ENCODE results near the gene ZNF213. TPM values are rescaled to one million over a fixed set of nuclear protein-coding genes. Genes with fewer than 3 reads are reported as not detected.

Gene ZNF213
- total RNA-seq, 1 donor from 2014 or later = 7.6 TPM

DNA sequence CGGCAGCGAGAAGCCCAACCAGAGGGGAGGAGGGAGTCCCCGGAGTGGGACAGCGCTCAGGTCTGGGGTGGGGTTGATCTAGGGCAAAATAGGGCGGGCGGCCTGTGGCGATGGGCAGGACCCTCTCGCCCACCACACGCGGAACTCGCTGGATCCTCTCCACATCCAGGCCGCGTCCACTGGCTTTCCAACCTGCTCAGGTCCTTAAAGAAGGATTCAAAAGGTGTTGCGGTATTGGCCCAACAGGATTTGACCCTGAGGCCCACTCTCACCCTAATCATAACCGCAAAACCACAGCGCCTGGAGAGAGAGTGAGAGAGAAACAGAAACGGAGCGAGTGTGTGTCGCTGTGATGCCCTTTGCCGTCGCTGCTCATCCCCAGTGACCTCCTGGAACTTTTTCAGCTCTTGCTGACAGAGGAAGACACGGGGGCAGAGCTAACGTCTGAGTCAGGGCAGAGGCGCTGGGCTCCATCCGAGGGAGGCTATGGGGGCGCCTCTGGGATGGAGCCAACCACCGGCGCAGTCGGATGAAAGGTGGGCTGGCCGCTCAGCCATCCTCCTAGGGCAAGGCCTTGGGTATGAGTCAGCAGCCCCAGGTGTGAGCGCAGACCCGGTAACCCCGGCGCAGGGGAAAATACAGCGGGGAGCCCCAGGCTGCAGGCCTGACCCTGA is 36.5 kb downstream of the ZNF213 start:
- FAIRE-seq = no peak
- TF ChIP-seq, protein P1, sequence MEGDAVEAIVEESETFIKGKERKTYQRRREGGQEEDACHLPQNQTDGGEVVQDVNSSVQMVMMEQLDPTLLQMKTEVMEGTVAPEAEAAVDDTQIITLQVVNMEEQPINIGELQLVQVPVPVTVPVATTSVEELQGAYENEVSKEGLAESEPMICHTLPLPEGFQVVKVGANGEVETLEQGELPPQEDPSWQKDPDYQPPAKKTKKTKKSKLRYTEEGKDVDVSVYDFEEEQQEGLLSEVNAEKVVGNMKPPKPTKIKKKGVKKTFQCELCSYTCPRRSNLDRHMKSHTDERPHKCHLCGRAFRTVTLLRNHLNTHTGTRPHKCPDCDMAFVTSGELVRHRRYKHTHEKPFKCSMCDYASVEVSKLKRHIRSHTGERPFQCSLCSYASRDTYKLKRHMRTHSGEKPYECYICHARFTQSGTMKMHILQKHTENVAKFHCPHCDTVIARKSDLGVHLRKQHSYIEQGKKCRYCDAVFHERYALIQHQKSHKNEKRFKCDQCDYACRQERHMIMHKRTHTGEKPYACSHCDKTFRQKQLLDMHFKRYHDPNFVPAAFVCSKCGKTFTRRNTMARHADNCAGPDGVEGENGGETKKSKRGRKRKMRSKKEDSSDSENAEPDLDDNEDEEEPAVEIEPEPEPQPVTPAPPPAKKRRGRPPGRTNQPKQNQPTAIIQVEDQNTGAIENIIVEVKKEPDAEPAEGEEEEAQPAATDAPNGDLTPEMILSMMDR (IDR thresholded peaks at IDR 0.05; ENCODE audit: insufficient read depth, low read length, severe bottlenecking) = no peak
- H3K36me3 ChIP-seq (ENCODE audit: control insufficient read depth, insufficient read depth, low read length) = no peaks in the 10 kb centered on the region
- H3K4me3 ChIP-seq (ENCODE audit: low read depth, low read length) = no peak overlapping the region
- H3K27me3 ChIP-seq (ENCODE audit: control insufficient read depth, insufficient read depth, low read length) = no peaks in the 10 kb centered on the region
- peak; percentile 33 for DNase-seq (ENCODE audit: low read depth)

DNA sequence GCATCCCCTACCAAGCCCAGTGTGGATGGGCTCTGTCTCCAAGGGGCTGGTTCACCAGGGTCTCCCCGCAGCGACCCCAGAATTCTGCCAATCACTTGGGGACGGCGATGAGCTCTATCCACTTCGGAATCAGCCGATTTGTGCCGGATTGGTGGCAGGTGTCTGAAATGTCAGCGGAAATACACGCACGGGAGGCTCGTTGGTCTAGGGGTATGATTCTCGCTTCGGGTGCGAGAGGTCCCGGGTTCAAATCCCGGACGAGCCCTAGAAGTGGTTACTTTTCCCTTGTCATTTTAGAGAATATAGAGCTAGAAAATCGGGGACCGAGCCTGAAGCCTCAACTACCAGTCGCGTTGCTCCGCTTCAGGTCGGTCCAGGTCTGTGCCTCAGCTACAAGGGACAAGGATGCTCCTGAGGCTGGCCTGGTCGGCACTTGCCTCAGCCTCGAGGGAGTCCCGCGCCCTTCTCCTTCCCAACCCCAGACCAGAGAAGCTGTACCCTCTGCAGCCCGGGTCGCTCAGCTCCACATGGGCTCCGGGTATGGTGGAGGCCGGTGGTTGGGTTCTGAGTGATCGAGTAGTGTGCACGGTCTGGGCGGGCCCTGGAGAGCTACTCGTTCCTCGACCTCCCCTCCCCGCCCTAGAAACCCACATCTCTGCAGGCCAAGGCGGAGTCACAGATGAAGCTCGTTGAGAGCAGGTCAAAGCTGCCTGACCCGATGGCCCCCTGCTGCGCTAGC is 37.2 kb downstream of the ZNF213 start:
- Histone ChIP-seq H3K27me3 (ENCODE audit: control insufficient read depth, insufficient read depth, low read length) (no peaks in the 10 kb centered on the region), H3K4me3 (ENCODE audit: low read depth, low read length) (no peak overlapping the region), H3K36me3 (ENCODE audit: control insufficient read depth, insufficient read depth, low read length) (no peaks in the 10 kb centered on the region)
- FAIRE-seq (no peak), DNase-seq (ENCODE audit: low read depth) (peak; percentile 69)
- TF ChIP-seq, protein P1 (IDR thresholded peaks at IDR 0.05; ENCODE audit: insufficient read depth, low read length, severe bottlenecking) = no peak

DNA sequence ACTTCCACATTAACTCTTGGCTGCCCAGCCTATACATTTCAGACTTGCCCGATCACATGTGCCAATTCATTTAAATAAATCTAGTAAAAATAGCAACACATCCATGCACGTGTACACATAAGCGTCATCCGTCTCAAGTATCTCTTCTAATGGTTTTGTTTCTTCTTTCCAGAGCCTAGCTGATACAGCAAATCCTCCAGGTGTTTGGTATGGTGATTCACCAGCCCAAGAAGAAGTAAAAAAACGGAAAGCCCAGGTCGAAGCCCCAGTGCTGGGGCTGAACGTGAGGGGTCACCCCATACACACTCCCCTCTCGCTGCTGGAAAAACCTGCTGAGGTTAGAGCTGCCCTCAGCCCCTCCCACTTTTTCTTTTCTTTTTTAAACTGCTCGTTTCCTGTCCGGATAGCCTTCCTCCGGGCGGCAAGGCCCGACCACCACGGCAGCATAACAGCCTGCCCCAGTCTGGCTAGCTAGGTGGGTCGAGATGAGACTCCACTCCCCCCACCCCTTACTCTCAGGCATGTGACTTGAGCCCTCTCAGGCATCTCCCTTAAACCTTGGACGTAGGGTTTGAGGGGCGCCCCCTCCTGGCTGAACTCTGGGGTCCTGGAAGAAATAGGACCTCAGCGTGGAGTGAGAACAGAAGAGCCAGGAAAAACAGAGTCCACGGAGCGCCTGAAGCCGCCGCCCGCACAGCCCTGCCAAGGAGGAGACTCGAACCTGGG is 39.2 kb downstream of the ZNF213 start:
- TF ChIP-seq, protein P1 (IDR thresholded peaks at IDR 0.05; ENCODE audit: insufficient read depth, low read length, severe bottlenecking) = peak; percentile 23
- DNase-seq (ENCODE audit: low read depth) = peak; percentile 61
- no peaks in the 10 kb centered on the region for H3K27me3 ChIP-seq (ENCODE audit: control insufficient read depth, insufficient read depth, low read length)
- FAIRE-seq = no peak
- H3K36me3 ChIP-seq (ENCODE audit: control insufficient read depth, insufficient read depth, low read length) = no peaks in the 10 kb centered on the region
- H3K4me3 ChIP-seq (ENCODE audit: low read depth, low read length) = no peak overlapping the region

DNA sequence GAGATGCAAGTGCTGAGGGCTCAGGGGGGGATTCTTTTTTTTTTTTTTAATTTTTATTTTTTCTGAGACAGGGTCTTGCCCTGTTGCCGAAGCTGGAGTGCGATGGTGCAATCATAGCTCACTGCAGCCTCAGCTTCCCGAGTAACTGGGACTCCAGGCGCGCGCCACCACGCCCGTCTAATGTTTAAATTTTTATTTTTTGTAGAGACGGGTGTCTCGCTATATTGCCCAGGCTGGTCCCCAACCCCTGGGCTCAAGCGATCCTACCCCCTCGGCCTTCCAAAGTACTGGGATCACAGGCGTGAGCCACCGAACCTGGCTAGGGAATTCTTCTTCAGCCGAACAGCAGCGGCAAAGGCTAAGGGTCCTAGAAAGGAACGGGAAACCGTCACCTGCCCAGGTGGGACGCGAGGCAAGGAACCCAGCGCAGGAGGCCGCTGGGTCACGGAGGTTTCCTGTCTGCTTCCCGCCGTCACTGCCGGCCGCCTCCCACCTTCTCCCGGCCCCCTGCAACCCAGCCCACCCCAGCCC is 39.9 kb downstream of the ZNF213 start:
- FAIRE-seq (no peak), DNase-seq (ENCODE audit: low read depth) (no peak)
- no peaks in the 10 kb centered on the region for H3K36me3 ChIP-seq (ENCODE audit: control insufficient read depth, insufficient read depth, low read length)
- H3K27me3 ChIP-seq (ENCODE audit: control insufficient read depth, insufficient read depth, low read length) = no peaks in the 10 kb centered on the region
- peak overlapping the region; percentile 17 for H3K4me3 ChIP-seq (ENCODE audit: low read depth, low read length)
- TF ChIP-seq, protein P1 (IDR thresholded peaks at IDR 0.05; ENCODE audit: insufficient read depth, low read length, severe bottlenecking) = no peak

DNA sequence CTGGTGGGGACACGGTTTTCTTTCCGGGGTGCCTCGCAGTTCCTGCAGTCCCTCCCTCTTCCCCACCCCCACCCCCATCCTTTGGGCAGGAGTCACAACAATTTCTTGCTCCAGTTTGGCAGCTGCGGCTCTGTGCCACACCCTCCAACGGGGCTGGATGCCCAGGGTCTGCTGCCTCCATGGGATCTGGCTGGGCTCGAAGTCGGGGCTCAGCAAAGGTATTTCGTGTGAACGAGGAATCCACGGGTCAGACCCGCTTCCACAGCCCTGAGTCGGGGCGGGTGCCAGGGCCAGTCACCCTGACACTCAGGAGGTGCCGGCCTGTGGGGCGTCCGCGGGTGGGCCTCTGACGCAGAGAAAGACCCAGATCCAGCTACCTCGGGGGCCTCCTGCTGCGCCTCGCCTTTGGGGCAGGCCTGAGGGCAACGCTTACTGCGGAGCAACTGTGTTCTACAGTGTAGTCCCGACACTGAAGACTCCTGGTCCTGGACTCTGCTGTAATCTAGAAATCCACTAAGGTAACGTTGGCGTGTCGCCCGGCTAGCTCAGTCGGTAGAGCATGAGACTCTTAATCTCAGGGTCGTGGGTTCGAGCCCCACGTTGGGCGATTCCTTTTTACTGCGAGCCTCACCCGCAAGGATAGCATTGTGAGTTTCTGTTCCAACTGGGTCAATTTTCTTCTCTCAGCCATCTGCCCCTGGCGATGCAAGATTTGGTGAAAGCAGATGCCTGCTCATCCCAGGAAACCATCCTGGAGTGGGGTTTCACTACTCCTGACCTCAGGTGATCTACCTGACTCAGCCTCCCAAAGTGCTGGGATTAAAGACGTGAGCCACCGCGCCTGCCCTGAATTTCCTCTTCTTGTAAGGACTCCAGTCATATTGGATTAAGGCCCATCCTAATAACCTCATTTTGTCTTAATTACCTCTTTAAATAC is 40.6 kb downstream of the ZNF213 start:
- no peaks in the 10 kb centered on the region for H3K27me3 ChIP-seq (ENCODE audit: control insufficient read depth, insufficient read depth, low read length)
- FAIRE-seq = no peak
- no peaks in the 10 kb centered on the region for H3K36me3 ChIP-seq (ENCODE audit: control insufficient read depth, insufficient read depth, low read length)
- peak overlapping the region; percentile 17 for H3K4me3 ChIP-seq (ENCODE audit: low read depth, low read length)
- TF ChIP-seq, protein P1 (IDR thresholded peaks at IDR 0.05; ENCODE audit: insufficient read depth, low read length, severe bottlenecking) = no peak
- DNase-seq (ENCODE audit: low read depth) = peak; percentile 61

All from bronchial epithelial cell (primary cell).